ENCODE results near the gene TAS1R3. TPM values are rescaled to one million over a fixed set of nuclear protein-coding genes. Genes with fewer than 3 reads are reported as not detected.

Gene TAS1R3
- total and polyA plus RNA-seq, 10 of the 15 experiments (the other 5 are each of a cell fraction or from before 2014, with no cell fraction given) = 0.04 to 0.51 (median 0.08) TPM; not detected in 3

- no peak for TF ChIP-seq NFYA (IDR thresholded peaks at IDR 0.05; ENCODE audit: borderline replicate concordance, low read depth, low read length)
- TF ChIP-seq HCFC1 (IDR thresholded peaks at IDR 0.05; ENCODE audit: low read length) = no peak
- TF ChIP-seq NFIC (IDR thresholded peaks at IDR 0.05; ENCODE audit: low read depth, low read length) = no peak
- no peak for TF ChIP-seq E4F1 (IDR thresholded peaks at IDR 0.05; ENCODE audit: borderline replicate concordance, partially characterized antibody)
- no peak for TF ChIP-seq USF2 (IDR thresholded peaks at IDR 0.05; ENCODE audit: borderline replicate concordance, low read depth, low read length)
- no peak for TF ChIP-seq RB1 (IDR thresholded peaks at IDR 0.05; ENCODE audit: borderline replicate concordance)
- TF ChIP-seq MLLT1 (IDR thresholded peaks at IDR 0.05) = no peak
- no peak for TF ChIP-seq FOXK2 (IDR thresholded peaks at IDR 0.05)
- no peak for TF ChIP-seq POLR2AphosphoS2 (IDR thresholded peaks at IDR 0.05; ENCODE audit: low read depth, low read length)
- no peak for TF ChIP-seq ZNF687 (IDR thresholded peaks at IDR 0.05)
- no peak for TF ChIP-seq CUX1 (IDR thresholded peaks at IDR 0.05; ENCODE audit: insufficient replicate concordance, low read depth, low read length)
Measured at GRCh38 chr1:1371746-1372711, 40.9 kb downstream of the TAS1R3 start (continued).

All from GM12878 (cell line).